GM19351 (cell line): ENCODE data around the gene ARFIP1.

ENCODE experiments used
- ATAC-seq: cut with Tn5 transposase; IDR thresholded peaks from one replicate; pipeline ENCODE4 v1.9.1; 2021; ENCODE audit warnings: mild to moderate bottlenecking, moderate library complexity; ENCODE audit not compliant: unreplicated experiment

ARFIP1 gene

DNA sequence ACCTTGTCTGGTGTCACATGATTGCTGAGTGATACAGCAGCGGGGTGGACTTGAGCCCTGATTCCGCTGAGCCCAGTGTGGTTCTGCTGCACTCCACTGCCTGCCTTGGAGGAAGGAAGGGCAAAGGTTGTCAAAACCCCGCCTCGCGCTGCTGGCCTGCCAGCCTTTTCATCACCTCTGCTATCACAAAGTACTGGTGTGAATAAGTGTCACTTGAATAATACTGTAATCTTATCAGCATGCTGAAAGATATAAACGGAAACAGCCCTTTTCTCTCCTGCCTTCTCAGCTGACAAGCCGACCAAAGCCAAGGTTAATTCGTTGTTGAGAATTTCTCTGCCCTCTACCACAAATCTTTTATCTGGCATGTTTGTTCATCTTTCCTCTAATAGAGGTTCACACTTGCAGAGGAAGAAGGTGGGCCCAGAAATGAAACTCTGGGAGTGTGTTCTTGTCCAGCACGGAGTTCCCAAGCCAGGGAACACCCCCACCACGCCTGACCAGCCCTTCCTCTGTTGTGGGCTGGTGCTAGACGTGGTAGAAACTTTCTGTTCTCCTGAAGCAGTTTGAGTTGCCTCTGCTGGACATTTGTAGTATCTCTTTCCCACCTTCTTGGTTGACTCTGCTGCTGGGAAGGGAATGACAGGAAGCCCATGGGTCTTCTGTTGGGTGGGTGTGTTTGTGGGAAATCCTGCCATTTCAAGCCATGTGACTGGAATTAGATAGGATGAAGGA is 177.8 kb downstream of the ARFIP1 start:
- no peak for ATAC-seq

DNA sequence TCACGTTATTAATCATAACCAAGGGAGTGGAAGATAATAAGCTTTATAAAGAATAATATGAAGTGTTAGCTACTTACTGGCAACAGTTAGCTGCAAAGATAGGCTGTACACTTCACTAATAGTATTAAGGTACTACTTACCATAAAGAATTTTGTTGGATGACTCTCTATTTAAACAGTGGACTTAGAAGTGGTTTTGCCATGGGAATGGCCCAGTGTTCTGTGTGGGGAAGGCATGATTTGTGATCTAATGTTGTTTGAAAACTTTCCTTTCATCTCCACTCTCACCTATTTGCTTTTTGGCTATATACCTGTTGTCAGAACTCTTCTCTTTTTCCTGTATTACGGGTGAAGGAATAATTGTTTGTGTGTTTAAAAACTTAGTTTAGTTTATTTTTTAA is 179.3 kb downstream of the ARFIP1 start:
- ATAC-seq = no peak

DNA sequence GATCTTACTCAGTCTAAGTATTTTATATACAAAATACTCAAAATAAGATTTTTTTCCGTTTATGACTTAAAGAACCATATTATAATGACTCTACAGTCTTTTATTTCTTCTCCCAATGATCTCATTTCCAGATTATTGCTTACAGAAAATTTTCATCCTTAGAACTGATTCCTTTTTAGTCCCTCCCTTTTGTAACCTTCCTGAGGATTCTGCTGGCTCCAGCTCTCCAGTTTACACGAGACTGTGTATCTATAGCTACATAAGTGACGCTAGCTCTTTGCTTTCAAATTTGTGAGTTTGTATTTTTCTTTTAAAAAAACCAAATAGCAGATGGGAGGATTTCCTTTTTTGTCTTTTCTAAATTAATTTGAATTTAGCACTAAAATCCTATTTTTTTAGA is 180.3 kb downstream of the ARFIP1 start:
- ATAC-seq = no peak

DNA sequence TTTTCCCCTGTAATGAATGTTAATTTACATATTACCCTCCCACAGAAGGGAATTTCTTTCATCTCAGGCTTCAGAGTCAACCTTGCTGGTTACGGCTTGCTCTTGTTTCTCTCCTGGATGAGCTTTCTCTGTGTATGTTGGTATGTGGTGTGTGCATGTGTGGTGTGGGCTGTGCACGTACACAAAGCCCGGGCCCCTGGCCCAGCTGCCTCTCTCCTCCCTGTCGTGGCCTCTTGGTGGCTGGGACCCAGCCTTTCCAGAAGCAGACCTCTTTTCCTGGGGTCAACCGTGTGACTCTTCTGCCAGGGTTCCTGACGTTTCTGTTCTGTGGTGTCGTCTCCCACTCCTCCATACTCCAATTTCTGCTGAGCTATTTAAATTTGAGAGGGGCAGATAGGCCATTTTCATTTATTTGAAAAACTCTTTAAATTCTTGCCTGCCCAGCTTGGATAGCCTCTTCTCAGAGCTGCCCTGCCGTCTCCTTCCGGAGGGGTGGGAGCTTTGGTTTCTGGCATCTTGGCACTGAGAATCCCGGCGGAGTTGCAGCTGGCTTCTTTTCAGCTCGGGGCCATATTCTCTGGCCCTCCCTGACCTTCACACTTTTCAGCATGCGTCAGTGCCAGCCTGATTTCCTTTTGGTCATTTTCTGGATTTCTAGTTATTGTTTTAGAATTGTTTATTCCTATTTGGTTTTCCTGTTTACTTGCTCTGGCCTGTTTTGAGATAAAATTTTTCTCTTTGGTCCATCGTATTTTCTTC is 181.4 kb downstream of the ARFIP1 start:
- no peak for ATAC-seq

DNA sequence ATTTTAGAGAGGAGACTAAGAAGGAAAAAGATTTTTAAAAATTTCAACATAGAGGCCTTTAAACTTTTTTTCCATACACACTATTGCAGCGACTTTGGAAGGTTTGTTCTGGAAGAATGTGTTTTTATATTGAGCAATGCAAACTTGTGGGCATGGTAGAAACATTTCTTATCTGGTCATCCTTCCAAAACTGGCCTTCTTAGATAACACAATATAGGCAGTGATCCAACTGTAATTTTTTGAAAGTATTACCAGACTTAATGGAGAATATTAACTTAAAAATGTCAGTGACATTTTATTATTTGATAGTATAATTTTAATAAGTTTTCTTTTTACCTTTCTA is 182.0 kb downstream of the ARFIP1 start:
- ATAC-seq = no peak
